ENCODE results near the gene ITGAD.

DNA sequence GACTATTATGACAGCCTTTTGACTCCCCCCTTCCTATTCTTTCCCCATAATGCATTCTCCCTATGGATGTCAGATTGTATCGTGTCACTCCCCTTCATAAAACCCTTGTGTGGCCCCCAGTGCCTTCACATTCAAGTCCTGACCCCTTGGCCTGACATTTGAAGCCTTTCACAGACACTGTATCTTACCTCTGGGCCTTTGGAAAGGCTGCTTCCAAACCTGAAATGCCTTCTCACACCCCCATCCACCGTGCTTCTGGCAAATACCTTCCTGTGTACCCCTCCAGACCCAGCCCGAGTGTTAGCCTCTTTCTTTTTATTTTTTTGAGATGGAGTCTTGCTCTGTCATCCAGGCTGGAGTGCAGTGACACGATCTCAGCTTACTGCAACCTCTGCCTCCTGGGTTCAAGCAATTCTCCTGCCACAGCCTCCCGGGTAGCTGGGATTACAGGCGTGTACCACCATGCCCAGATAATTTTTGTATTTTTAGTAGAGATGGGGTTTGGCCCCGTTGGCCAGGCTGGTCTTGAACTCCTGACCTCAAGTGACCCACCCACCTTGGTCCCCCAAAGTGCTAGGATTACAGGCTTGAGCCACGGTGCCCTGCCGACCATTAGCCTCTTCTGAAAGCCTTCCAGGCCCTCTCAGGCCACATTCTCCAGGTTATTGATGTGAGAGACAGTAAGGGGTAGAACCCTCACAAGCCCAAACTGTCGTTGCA, 68.2 kb downstream of the ITGAD start:
- TF ChIP-seq CTCF (IDR thresholded peaks at IDR 0.05) (no peak), POLR2A (IDR thresholded peaks at IDR 0.05) (no peak)

Measured in heart left ventricle (tissue), 13 donors.